ENCODE data around the gene NOX3. TPM values are rescaled to one million over a fixed set of nuclear protein-coding genes. Genes with fewer than 3 reads are reported as not detected.

NOX3 gene
- total and polyA plus RNA-seq, 2 of the 8 experiments (the other 6 are each of a cell fraction or from before 2014, with no cell fraction given), result not detected

GRCh38 chr6:155420492-155420891 lies 35.1 kb downstream of the NOX3 start (continued):
- TF ChIP-seq YY1 (IDR thresholded peaks at IDR 0.05; ENCODE audit: low read depth, low read length) (no peak), POLR2AphosphoS5 (IDR thresholded peaks at IDR 0.05; ENCODE audit: low read depth, low read length) (no peak), E2F6 (IDR thresholded peaks at IDR 0.05) (no peak), ATF3 (IDR thresholded peaks at IDR 0.05; ENCODE audit: insufficient read depth, low read depth, low read length) (no peak), CHD2 (IDR thresholded peaks at IDR 0.05; ENCODE audit: low read length) (no peak), JUN (IDR thresholded peaks at IDR 0.05; ENCODE audit: low read depth, low read length) (no peak)
